GM21526 (cell line): ENCODE results near the gene B3GALT6.
"Not testable (repeated sequence)": the region's sequence is repeated elsewhere in the genome, so short reads cannot be mapped to it uniquely, and the experiment has no call there.

Source experiments
- ATAC-seq: cut with Tn5 transposase; IDR thresholded peaks from one replicate; pipeline ENCODE4 v1.9.1; 2021; ENCODE audit warnings: moderate library complexity; ENCODE audit not compliant: unreplicated experiment, low FRiP score

B3GALT6 gene

DNA sequence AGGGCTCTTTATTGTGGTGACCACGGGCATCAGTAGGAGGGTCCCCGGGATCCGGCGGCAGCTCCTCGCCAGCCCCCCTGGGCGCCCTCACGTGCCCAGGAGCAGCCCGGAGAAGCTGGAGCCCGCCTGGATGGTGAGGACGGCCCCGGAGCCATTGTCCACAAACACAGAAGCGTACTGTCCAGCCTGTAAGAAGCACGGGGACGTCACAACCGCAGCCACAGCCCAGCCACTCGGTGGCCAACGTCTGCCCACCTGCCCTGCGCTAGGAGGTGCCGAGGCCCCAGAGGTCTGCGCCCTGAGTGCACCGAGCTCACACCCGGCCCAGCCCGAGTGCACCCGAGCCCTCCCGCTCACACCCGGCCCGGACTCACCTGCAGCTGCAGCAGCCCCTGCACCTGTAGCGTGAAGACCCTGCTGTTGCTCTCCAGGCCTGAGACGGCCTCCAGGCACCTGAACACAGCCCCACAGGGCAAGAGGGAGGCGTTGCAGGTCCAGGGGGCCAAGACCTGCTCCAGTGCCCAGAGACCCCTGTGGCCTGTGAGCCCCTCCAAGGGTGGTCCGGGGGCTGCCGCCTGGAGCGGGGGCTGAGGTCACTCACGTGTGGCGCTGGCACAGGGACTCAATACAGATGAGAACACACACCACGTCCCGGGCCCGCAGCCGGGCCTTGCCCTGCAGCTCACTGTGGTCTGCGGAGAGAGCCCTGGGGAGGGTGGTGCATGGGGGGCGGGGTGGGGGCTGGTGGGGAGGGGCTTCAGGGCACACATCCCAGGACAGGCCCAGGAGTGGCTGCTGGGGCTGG, 10.6 kb downstream of the B3GALT6 start:
- ATAC-seq = no peak

DNA sequence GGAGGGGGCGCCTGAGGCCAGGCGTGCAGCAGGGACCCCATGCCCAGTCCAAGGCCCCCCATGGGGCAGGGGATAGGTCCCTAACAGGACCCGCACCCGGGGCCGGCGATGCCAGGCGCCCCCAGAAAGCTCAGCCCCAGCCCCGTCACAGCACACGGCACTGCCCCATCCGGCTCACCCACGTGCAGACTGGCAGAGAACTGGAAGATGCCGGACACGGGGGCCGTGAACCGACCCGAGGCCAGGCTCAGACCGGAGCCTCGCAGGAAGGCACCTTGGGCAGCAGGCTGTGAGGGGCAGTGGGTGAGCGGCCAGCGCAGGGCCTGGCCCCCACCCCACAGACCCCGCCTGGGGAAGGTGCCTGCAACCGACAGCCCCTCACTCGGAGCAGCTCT, 11.2 kb downstream of the B3GALT6 start:
- no peak for ATAC-seq

DNA sequence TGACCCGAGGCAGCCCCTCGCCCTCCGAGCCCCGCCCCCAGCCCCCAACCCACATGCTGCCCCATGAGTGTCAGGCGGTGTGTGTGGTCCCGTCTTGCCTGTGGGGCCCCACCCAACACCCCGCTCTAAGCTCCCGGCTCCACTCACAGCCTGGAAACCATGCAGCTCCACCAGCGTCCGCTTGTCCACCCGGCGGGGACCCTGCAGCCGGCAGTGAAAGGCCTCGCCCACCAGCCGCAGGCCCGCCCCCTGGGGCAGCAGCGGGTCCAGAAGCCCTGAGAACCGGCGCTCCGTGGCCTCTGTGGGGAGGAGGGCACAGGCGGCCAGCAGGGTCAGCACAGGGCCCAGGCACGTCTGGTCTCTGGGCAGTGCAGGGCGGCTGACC, 11.8 kb downstream of the B3GALT6 start:
- no peak for ATAC-seq

DNA sequence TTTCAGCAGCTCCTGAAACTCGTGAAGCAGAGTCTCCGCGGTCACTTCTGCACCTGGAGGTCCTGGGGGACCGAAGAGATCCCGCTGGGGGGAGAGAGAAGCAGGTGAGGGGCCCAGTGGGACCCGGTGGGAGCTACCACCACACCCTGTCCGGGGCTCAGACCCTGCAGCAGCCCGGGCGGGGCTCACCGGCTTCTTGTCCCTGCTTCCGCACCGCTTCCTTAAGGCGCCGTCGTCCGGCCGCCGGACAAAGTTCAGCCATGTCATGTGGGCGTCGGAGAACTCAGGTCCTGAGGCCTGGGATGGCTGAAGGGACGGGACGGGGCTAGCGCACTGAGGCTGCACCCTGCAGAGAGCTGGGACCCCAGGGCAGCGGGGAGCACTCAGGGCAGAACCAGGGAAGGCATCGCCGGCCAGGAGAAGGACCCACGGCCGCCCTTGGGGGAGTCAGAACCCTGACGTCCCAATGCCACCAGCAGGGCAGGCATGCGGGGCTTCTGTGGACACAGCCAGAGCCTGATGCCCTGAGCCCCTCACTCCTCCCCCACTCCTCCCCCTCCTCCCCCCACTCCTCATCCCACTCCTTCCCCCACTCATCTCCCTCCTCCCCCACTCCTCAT, 12.3 kb downstream of the B3GALT6 start:
- ATAC-seq = no peak

DNA sequence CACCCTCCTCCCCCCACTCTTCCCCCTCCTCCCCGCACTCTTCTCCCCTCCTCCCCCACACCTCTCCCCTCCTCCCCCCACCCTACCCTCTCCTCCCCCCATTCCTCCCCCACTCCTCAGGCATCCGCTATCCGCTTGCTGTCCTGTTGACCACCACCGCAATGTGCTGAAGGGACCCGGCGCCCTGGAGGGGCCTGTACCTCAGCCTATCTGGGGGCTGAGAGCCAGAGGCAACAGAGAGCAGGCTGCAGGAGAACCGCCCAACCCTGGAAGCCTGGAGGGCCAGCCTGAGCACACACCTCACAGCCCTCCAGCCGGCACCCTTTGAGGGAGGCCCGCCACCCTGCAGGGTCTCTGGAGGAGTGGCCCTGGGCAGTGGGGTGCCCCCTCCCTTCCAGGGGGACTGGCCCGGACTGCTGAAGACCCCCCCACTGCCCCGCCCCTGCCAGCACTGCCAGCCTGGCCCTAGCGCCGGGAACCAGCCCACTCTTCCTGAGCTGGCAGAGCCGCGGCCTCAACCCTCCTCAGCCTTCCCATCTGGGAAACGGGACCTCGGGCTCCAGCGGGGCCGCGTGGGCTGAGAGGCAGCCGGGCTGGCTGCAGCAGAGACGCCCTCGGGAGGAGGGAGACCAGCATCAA, 13.3 kb downstream of the B3GALT6 start:
- no peak for ATAC-seq

DNA sequence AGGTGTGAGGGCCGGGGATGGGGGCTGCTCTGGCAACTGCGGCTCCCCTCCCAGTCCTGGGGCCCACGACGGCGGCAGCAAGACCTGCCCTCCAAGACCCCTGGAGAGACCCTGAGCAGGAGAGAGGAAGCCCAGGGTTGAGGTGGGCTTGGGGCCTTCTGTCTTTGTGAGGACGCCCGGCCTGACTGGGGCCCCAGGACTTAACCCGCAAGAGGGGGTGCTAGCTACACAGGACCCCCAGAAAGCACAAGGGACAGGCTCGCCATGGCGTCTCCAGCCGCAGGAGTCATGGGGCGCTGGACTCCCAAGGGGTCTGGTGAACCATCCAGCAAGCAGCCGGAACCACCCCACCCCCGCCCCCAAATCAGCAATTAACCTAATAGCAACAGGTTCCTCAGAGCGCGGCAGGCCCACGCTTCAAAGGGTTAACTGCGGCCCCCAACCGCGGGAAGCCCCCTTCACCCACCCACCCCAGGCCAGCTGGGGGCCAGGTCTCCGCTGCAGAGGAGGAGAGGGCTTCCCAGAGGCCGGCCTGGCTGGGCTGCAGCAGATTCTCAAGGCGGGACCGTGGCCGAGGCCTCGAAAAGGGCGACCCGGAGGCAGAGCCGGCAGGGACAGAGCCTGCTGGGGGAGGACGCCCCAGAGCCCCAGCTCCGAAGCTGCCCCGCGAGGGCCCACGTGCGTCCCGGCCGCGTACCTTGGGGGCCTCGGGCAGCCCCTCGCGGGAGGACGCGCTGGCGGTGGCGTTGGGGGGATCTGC, 14.0 kb downstream of the B3GALT6 start:
- ATAC-seq = no peak

DNA sequence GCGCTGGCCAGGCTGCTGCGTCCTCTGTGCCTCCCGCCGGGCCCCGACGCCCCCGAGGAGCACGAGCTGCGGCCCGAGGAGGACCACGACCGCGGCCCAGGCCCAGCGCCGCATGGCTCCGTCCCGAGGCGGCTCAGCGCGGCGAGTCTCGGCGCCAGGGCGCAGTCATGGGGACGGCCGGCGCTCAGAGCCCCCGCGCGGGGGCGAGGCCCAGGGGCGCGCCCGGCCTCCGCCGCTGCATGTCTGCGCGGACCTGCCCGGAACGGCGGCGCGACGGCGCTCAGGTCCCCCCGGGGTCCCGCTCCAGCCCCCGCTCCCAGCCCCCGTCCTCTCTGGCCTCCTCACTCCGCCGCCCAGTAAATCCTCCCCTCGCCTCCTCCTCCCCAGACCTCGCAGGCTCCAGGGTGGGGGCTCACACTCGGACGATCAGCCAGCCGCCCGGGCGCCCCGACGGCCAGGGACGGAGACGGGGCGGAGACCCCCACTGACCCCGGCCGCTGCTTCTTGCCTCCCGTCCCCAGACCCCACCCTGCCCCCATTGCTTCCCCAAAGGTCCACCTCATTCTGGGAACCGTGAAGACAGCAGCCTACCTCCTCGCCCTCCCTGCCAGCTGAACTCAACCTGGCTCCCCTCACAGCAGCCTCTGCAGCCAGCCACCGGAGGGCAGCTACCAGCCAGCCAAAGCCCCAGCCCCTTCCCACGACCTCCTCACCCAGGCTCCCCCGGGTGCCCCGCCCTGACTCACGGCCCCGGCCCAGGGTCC, 14.7 kb downstream of the B3GALT6 start, which contains the start of gene C1QTNF12:
Gene C1QTNF12 (minus strand): TSS at position 146 of the 764 bp plus-strand sequence. CDS start 32 bp downstream, at position 114.
- ATAC-seq = no peak

DNA sequence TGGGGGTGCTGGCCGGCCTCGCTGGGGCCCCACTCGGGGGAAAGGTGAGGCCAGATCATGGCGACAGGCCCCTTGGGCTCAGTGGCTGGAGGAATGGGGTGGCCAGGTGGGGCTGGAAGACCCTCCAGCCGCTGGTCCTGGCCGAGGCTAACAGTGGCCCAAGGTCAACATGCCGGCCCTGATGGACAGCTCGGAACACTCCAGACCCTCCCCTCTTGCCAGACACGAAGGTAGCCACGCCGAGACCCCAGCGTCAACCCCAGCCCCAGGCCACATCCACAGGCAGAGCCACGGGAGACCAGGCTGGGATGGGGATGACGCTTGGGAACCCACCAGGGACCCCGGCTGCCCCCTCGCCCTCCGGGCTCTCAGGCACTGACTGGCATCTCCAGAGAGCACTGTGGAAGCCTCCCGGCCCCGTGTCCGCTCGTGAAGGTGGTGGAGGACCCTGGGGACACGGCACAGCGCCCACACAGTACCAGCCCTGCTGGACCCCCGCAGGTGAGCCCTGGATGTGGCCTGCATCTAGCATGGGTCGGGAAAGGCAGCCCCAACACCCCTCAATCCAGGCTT, 15.4 kb downstream of the B3GALT6 start:
- ATAC-seq = no peak

DNA sequence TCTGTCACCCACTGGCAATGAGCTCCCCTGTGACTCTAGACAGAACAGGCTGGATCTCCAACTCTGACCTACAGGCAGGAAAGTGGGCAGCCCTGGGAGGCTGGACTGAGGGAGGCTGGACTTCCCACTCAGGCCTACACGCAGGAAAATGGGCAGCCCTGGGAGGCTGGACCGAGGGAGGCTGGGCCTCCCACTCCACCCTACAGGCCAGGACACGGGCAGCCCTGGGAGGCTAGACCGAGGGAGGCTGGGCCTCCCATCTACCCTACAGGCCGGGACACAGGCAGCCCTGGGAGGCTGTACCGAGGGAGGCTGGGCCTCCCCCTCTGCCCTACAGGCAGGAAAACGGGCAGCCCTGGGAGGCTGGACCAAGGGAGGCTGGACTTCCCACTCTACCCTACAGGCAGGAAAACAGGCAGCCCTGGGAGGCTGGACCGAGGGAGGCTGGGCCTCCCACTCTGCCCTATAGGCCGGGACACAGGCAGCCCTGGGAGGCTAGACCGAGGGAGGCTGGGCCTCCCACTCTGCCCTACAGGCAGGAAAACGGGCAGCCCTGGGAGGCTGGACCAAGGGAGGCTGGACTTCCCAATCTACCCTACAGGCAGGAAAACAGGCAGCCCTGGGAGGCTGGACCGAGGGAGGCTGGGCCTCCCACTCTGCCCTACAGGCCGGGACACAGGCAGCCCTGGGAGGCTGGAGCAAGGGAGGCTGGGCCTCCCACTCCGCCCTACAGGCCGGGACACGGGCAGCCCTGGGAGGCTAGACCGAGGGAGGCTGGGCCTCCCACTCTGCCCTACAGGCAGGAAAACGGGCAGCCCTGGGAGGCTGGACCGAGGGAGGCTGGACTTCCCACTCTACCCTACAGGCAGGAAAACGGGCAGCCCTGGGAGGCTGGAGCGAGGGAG, 16.2 kb downstream of the B3GALT6 start:
- ATAC-seq = not testable (repeated sequence)

DNA sequence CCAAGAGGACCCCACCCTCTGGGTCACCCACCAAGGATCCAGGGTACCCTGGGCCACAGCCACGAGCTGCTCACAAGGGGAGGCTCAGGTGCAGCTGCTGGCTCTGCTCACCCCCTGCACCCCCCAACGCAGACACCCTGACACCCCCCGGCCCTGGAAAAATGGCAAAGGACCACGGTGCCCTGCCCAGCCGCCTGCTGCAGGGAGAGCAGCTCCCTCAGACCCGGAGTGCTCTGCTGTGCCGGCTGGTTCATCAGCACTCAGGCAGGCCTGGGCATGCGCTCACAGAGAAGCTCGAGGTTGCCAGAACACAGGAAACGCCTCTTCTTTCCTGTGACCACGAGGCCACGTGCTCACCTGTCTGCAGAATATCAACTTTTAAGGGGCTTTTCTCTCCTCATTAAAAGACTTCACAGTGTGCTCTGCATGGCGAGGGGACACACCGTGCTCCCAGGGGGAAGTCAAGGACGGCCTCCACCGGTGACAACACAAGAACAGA, 18.8 kb downstream of the B3GALT6 start:
- no peak for ATAC-seq

DNA sequence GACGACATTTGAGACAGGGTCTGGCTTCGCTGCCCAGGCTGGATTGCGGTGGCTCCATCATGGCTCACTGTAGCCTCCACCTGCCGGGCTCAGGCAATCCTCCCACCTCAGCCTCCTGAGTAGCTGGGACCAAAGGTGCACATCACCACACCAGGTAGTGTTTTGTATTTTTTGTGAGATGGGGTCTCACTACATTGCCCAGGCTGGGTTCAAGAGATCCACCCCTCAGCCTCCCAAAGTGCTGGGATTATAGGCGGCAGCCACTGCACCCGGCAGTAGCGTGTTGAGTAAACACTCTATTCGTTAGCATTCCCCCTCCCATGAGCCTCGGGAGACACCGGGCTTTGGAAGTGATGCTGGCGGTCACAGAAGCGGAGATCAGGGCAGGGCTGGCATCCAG, 21.3 kb downstream of the B3GALT6 start:
- no peak for ATAC-seq

DNA sequence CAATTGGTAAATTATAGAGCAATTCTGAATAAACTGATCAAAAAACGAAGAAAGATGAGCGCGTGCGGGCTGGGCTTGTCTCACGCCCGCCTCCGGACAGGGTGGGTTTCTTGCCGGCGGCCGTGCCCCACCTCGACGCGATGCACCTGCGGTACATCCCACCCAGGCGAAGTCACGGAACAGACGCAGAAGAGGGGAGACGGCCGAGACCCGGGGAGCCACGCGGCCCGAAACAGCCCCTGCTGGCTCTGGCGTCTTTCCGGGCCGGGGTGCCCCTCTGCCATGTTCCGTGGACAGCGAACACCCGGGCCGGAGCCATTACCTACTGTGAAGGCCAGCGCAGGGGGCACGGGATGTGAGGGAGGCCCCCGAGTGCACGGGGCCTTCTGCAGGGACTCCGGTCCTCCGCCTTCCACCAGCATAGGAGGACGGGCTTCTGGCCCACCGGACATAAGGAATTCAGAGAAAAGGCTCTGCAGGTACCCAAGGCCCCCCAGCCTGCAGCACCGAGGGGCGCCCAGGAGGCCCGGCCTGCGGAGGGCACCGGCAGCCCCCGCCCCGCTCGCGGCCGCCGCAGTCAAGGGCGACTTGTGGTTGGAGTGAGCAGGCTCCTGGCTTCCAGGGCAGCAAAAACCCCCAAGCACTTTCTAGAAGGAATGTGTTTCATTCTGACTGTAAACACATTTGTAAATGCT, 22.1 kb downstream of the B3GALT6 start:
- ATAC-seq = no peak

DNA sequence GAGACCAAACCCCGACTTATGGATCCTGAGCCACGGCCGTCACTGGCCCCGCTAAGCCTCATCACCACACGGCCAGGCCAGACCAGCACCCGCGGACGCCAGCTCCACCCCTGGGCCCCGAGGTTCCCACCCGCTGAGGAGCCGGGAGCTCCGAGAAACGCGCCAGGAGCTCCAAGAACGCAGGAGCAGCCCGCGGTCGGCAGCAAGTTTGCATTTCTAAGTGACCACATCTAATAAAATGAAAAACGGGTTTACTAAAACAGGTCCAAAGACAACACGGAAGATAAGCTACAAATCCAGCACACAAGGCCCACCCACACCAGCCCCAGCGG, 22.6 kb downstream of the B3GALT6 start:
- no peak for ATAC-seq

DNA sequence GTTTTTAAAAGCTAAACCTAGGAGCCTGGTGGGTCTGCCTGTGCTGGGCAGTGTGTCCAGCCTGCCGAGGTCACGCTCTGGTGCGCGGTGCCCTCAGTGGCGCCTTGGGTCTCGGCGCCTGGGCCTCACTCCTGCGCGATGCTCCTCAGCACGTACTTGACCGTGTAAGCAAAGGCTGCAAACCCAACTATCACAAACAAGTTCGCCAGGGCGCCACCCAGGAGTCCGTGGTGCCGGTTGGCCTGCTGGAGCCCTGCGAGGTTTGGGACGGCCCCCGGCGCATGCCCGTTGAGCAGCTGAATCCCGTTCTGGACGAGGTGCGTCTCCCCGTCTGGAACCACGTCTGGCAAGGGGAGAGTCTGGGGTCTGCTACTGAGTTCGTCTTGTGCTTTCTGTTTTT, 23.0 kb downstream of the B3GALT6 start:
- ATAC-seq = no peak

DNA sequence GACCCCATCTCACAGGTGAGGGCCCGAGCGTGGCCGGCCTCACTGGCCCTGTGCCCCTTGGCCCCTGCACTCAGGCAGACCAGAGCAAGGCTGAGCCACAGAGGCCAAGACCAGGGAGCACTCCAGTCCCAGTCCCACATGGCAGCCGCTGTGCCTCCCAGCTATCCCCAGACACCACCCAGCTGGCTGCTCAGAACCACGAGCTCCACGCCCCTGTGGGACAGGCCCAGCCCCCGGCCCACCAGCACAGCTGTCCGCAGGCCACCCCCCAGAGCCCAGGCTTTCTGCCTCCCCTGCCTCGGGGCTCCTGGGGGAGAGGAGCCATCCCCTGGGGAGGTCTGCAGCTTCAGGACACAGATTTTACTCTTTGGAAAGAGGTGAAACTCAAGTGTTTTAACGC, 23.6 kb downstream of the B3GALT6 start:
- ATAC-seq = no peak

DNA sequence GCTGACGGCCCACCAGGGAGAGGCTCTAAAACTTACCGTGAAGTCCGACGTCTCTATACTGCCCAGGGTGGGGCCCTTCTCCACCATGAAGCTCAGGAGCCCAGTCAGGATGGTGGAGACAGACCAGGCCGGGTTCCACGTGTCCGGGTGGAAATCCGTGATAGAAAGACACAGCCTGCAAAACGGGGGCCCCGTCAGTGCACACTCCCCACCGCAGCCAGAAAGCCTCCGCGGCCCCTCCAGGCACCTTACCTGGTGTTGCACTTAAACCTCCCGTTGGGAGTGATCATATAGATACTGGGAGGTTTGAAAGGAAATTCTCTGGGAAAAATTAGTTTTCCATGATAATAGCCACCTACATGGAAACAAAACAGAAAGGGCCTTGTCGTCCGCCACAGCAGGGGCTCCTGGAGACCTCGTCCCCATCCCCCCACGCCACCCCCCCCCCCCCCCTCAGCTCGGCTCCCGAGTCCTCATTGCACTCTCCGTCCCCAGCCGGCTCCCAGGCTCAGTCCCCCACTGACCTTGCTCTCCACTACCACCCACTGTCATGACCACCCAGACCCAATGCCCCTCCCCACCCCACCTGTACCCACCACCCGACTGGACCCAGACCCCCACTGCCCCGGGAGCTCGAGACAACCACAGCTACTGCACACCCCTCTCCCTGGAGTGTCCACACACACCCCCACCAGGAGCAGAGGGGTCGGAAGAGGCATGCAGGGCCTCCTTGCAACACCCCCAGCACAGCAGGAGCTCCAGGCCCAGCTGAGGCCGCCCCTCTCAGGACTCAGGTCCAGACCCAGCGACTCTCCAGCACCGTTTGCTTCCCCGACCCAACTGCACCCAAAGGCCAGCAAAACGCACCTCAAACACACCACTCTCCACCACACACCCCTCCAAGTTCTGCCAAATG, 25.2 kb downstream of the B3GALT6 start:
- ATAC-seq = no peak

DNA sequence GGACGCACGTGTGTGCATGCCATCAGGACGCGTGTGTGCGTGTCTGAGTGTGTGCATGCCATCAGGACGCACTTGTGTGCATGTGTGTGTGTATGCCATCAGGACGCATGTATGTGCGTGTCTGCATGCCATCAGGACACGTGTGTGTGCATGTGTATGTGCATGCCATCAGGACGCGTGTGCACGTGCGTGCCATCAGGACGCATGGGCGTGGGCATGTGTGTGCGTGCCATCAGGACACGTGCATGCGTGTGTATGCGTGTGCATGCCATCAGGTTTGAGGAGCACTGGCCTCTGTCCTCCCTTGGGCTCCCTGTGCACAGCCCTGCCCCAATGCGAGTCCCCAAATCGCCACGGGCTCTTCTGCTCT, 27.1 kb downstream of the B3GALT6 start:
- ATAC-seq = no peak
